Measurements from ENCODE around the gene ETNK1. TPM values are rescaled to one million over a fixed set of nuclear protein-coding genes. Genes with fewer than 3 reads are reported as not detected.
A peak's percentile ranks its signal among the peaks of the same experiment; 100 is the strongest.

The ETNK1 gene
- total RNA-seq, 1 experiment from 2014 or later, result 70.1 TPM

GRCh38 chr12:22667122-22667521, 42.2 kb downstream of the ETNK1 start:
- Histone ChIP-seq H2BK15ac (ENCODE audit: low read depth, low read length) (no peak overlapping the region), H3K4me1 (ENCODE audit: insufficient read depth, low read length) (no peaks in the 10 kb centered on the region), H4K5ac (ENCODE audit: insufficient read length, low read depth, low read length) (no peak overlapping the region), H3K79me2 (ENCODE audit: insufficient read depth, low read length) (no peaks in the 10 kb centered on the region), H3K14ac (ENCODE audit: insufficient read depth, low read length) (no peak overlapping the region), H4K91ac (ENCODE audit: insufficient read length, low read depth, low read length) (no peak overlapping the region), H2AFZ (ENCODE audit: low read length) (no peak overlapping the region), H2BK5ac (ENCODE audit: insufficient read length, low read length) (no peak overlapping the region), H3K9me3 (ENCODE audit: control insufficient read depth, low read depth, low read length) (no peaks in the 10 kb centered on the region), H3K27me3 (ENCODE audit: insufficient read depth, low read length) (no peaks in the 10 kb centered on the region), H2BK20ac (ENCODE audit: low read depth, low read length, poor library complexity, severe bottlenecking) (no peak overlapping the region), H3K23ac (ENCODE audit: insufficient read length, low read depth, low read length) (no peak overlapping the region), H3K4ac (ENCODE audit: low read depth, low read length) (no peak overlapping the region), H3K27ac (ENCODE audit: insufficient read length, low read depth, low read length) (no peak overlapping the region), H3K18ac (ENCODE audit: insufficient read length, low read depth, low read length) (no peak overlapping the region), H3T11ph (ENCODE audit: low read length) (no peak overlapping the region), H3K79me1 (ENCODE audit: insufficient read depth, low read depth, low read length, poor library complexity, severe bottlenecking) (no peaks in the 10 kb centered on the region), H4K20me1 (ENCODE audit: control insufficient read depth, insufficient read depth, insufficient read length) (no peaks in the 10 kb centered on the region), H3K56ac (ENCODE audit: insufficient read length, low read depth, low read length) (no peak overlapping the region), H2BK12ac (ENCODE audit: insufficient read length, low read depth, low read length) (no peak overlapping the region), H3K4me2 (ENCODE audit: insufficient read depth, insufficient read length, low read length) (no peak overlapping the region), H4K8ac (replicated peaks; ENCODE audit: insufficient read length, low read depth, low read length) (no peak overlapping the region), H2BK120ac (ENCODE audit: low read depth, low read length, poor library complexity, severe bottlenecking) (no peak overlapping the region), H2AK5ac (ENCODE audit: insufficient read length, low read length) (no peak overlapping the region), H3K9ac (ENCODE audit: extremely low read depth, insufficient read length, low read length) (no peak overlapping the region), H3K23me2 (ENCODE audit: insufficient read length, low read depth, low read length, poor library complexity, severe bottlenecking) (no peaks in the 10 kb centered on the region)
- TF ChIP-seq CTCF (conservative IDR thresholded peaks at IDR 0.05), result no peak
- Mint-ChIP-seq H3K27me3 (ENCODE audit: low read depth) (no peaks in the 10 kb centered on the region), H3K36me3 (ENCODE audit: insufficient read depth in 1 of 3, low read depth in 3 of 3) (peaks cover 6 to 19% (median 10%) of the 10 kb centered on the region in 3 experiments; a peak in 6 of 7 replicates), H3K9me3 (no peaks in the 10 kb centered on the region), H3K4me1 (no peaks in the 10 kb centered on the region), H3K4me3 (no peak overlapping the region), H3K27ac (peak overlapping the region in 1 of 3 experiments; percentile 84; a peak in 5 of 7 replicates)
- DNase-seq, result no peak
- no CpG with 5 or more reads among the region's 1 CpG for WGBS (ENCODE audit: extremely low coverage, insufficient read length, low lambda C conversion rate)
